Measurements from ENCODE around the gene KLHL28. TPM values are rescaled to one million over a fixed set of nuclear protein-coding genes. Genes with fewer than 3 reads are reported as not detected.

The KLHL28 gene
- total RNA-seq, 4 donors from 2014 or later = 10.6 to 12.1 (median 11.0) TPM

- 75 to 86% methylated on average over 3 of the region's 3 CpGs for WGBS, 2 donors
- no peak for TF ChIP-seq POLR2A (IDR thresholded peaks at IDR 0.05)
- no peak for TF ChIP-seq CTCF (IDR thresholded peaks at IDR 0.05)
- H3K4me3 ChIP-seq (ENCODE audit: low read depth, poor library complexity, severe bottlenecking) = no peak overlapping the region
- intact Hi-C loops (cut with DNase I; ENCODE audit: low total_unique reads) = no loop called here
- no peak for DNase-seq (ENCODE audit: low spot score in 2 of 2)
These were observed 28.0 kb upstream of the KLHL28 start for GRCh38 chr14:44989497-44990440.

DNA sequence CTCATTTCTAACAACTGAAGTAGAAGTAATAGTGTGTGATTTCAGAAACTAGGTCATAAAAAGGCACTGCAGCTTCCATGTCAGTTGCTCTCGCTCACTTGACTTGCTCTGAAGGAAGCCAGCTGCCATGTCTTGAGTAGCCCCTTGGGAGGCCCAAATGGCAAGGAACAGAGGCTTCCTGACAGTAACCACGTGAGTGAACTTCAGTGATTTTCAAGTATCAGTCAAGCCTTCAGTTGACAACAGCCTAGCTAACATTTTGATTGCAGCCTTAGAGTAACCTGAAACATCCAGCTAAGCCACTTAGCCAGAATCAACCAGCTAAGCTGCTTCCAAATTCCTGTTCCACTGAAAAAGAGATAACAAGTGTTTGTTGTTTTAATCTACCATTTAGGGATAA is 26.9 kb upstream of the KLHL28 start:
- intact Hi-C loops (cut with DNase I; ENCODE audit: low total_unique reads) = no loop called here
- no peak overlapping the region for H3K4me3 ChIP-seq (ENCODE audit: low read depth, poor library complexity, severe bottlenecking)
- no peak for DNase-seq (ENCODE audit: low spot score in 2 of 2)
- WGBS, 2 donors = 44 to 59% methylated on average over 2 of the region's 2 CpGs
- TF ChIP-seq CTCF (IDR thresholded peaks at IDR 0.05) (no peak), POLR2A (IDR thresholded peaks at IDR 0.05) (no peak)

GRCh38 chr14:44982594-44982993 is 20.8 kb upstream of the KLHL28 start:
- WGBS, 2 donors = 61 to 76% methylated on average over 2 of the region's 2 CpGs
- intact Hi-C loops (cut with DNase I; ENCODE audit: low total_unique reads) = no loop called here
- TF ChIP-seq CTCF (IDR thresholded peaks at IDR 0.05) (no peak), POLR2A (IDR thresholded peaks at IDR 0.05) (no peak)
- no peak overlapping the region for H3K4me3 ChIP-seq (ENCODE audit: low read depth, poor library complexity, severe bottlenecking)
- DNase-seq (ENCODE audit: low spot score in 2 of 2) = no peak

- 76 to 77% methylated on average over 3 of the region's 3 CpGs for WGBS, 2 donors
- DNase-seq (ENCODE audit: low spot score in 2 of 2) = no peak
- H3K4me3 ChIP-seq (ENCODE audit: low read depth, poor library complexity, severe bottlenecking) = no peak overlapping the region
- intact Hi-C loops (cut with DNase I; ENCODE audit: low total_unique reads) = no loop called here
- no peak for TF ChIP-seq CTCF (IDR thresholded peaks at IDR 0.05)
- TF ChIP-seq POLR2A (IDR thresholded peaks at IDR 0.05) = no peak
These were observed 19.5 kb upstream of the KLHL28 start for GRCh38 chr14:44981198-44981597.

DNA sequence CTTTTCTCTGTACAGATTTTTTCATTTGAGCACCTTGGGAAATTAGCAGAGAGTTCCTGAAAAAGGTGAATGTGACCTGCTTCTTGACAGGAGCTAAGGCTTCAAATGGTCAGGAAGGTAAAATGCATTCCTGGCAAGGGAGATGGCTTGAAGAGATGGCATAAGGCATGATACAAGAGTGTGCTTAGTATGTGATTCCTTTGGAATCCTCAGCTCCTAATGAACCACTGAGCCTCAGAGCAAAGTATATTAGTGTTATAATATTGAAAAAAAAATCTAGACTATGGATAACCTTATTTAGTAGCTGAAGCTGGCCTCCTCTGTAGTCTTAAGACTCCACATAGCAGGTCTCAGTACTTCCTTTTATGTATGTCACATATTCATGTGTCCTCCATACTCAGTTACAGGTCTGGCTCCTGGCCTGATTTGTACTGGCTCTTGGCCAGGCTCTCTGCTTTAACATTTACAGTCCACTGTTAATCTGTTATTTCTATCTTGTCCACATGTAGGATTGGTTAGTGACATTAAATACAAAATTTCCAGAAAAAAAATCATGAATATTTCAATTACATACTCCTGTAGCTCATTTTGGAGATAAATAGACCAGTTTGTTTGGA is 18.1 kb upstream of the KLHL28 start:
- no peak for DNase-seq (ENCODE audit: low spot score in 2 of 2)
- TF ChIP-seq CTCF (IDR thresholded peaks at IDR 0.05) (no peak), POLR2A (IDR thresholded peaks at IDR 0.05) (no peak)
- no peak overlapping the region for H3K4me3 ChIP-seq (ENCODE audit: low read depth, poor library complexity, severe bottlenecking)
- intact Hi-C loops (cut with DNase I; ENCODE audit: low total_unique reads) = no loop called here

All from lower leg skin (tissue), 4 donors.